Gastroesophageal sphincter (tissue), 3 donors: ENCODE measurements around the gene CFTR.

Experiments
- EP300 ChIP-seq: sonication (generic); formaldehyde crosslinking; IDR thresholded peaks from one replicate; pipeline ENCODE4 v1.6.1; 2017; ENCODE audit warnings: antibody characterized with exemption, mild to moderate bottlenecking
- POLR2A ChIP-seq, 2 donors: fragments of 450-650 bp; IDR thresholded peaks; one replicate each; pipeline ENCODE4 v1.6.1; 2017; ENCODE audit warnings: antibody characterized with exemption in 2 of 2, mild to moderate bottlenecking in 2 of 2, moderate library complexity in 1 of 2
- POLR2AphosphoS5 ChIP-seq: sonication (generic); formaldehyde crosslinking; IDR thresholded peaks from one replicate; pipeline ENCODE4 v1.6.1; 2017; ENCODE audit warnings: antibody characterized with exemption
- TF ChIP-seq, protein P1 (sequence below), 4 experiments: fragments of 200-600 bp in 2 of 4; fragments of 450-650 bp in 2 of 4; sonication (generic) in 1 of 4; IDR thresholded peaks; one replicate each; pipeline ENCODE4 v1.5.1; 2017 to 2019; ENCODE audit warnings: antibody characterized with exemption in 4 of 4, mild to moderate bottlenecking in 2 of 4, moderate library complexity in 2 of 4

DNA sequence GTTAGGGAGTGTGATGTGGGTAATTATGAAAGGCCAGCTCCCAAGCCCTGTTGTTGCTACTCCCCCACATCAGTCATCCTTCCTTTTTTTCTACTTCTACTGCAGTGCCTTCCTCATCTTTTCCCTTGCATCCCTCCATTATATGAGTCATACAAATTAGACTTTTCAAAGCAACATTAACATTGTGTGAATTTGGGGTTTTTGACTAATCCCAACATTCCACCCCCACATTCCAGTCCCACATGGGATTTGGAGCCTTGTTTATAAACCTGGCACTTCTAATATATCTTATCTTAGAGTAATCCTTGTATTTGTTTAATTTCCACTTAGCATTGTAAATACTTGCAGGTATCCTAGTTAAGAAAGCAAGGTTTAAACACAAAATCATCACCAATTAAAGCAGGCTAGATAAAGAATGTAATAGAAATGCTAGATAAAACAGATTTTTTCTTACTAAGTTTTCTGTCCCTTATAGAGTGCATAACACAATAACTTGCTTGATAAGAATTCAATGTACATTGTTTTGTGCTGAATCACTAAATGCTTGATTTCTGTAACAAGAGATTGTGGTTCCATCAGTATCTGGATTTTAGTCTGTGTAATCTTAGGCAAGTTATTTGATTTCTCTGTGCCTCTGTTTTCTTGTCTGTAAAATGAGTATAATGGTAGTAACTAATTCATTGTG is 165.8 kb downstream of the CFTR start:
- TF ChIP-seq POLR2A (IDR thresholded peaks at IDR 0.05) = no peak
- TF ChIP-seq, protein P1, sequence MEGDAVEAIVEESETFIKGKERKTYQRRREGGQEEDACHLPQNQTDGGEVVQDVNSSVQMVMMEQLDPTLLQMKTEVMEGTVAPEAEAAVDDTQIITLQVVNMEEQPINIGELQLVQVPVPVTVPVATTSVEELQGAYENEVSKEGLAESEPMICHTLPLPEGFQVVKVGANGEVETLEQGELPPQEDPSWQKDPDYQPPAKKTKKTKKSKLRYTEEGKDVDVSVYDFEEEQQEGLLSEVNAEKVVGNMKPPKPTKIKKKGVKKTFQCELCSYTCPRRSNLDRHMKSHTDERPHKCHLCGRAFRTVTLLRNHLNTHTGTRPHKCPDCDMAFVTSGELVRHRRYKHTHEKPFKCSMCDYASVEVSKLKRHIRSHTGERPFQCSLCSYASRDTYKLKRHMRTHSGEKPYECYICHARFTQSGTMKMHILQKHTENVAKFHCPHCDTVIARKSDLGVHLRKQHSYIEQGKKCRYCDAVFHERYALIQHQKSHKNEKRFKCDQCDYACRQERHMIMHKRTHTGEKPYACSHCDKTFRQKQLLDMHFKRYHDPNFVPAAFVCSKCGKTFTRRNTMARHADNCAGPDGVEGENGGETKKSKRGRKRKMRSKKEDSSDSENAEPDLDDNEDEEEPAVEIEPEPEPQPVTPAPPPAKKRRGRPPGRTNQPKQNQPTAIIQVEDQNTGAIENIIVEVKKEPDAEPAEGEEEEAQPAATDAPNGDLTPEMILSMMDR (IDR thresholded peaks at IDR 0.05) = no peak
- TF ChIP-seq EP300 = no peak
- no peak for TF ChIP-seq POLR2AphosphoS5
